ENCODE data around the gene LINGO3.

LINGO3 gene

GRCh38 chr19:2325281-2326046, 17.5 kb upstream of the LINGO3 start:
- no peak for DNase-seq

- no peak for DNase-seq
Measured at GRCh38 chr19:2324220-2324948, 16.4 kb upstream of the LINGO3 start.

GRCh38 chr19:2323707-2324106, 15.8 kb upstream of the LINGO3 start:
- no peak for DNase-seq

GRCh38 chr19:2321565-2322283, 13.8 kb upstream of the LINGO3 start:
- no peak for DNase-seq

- no peak for DNase-seq
Measured at GRCh38 chr19:2320939-2321338, 13.0 kb upstream of the LINGO3 start.

- no peak for DNase-seq
Measured at GRCh38 chr19:2320049-2320448, 12.1 kb upstream of the LINGO3 start.

DNA sequence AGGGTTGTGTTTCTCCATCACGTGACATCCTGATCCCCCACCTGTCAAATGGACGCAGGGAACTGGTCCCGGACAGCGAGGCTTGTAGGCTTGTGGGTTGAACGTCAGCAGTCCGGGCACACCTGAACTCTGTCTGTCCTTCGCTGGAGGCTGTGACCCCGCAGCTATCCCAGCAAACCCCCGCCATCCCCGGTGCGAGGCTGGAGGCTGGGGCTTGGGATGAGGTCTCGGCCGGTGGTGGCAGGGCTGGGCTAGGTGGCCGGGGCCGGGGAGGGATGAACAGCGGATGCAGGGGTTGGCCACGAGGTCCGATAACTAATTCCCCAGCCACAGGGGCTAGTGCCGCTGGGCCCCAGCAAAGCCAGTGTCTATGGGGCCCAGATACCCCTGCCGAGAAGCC, 11.6 kb upstream of the LINGO3 start:
- DNase-seq, result no peak

GRCh38 chr19:2318923-2319322, 11.0 kb upstream of the LINGO3 start:
- DNase-seq, result no peak

DNA sequence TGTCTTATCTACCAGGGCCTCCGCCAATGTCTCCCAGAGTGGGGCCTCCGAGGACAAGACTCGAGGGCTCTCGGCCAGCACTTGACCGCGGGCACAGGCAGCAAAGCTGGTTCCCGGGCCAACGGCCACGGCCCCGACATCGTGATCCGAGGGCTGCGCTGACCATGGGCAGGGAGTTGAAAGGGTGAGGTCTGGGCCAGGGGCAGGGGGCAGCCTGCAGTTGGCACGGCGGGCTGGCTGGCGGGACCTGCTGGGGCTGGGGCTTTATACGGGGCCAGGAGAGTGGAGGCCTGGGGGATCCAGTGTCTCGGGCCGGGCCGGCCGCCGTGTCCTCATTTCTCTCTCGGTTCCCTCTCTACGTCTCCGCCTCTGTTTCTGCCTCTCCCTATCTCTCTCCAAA, 9.8 kb upstream of the LINGO3 start:
- no peak for DNase-seq

- no peak for DNase-seq
Measured at GRCh38 chr19:2317300-2317699, 9.3 kb upstream of the LINGO3 start.

DNA sequence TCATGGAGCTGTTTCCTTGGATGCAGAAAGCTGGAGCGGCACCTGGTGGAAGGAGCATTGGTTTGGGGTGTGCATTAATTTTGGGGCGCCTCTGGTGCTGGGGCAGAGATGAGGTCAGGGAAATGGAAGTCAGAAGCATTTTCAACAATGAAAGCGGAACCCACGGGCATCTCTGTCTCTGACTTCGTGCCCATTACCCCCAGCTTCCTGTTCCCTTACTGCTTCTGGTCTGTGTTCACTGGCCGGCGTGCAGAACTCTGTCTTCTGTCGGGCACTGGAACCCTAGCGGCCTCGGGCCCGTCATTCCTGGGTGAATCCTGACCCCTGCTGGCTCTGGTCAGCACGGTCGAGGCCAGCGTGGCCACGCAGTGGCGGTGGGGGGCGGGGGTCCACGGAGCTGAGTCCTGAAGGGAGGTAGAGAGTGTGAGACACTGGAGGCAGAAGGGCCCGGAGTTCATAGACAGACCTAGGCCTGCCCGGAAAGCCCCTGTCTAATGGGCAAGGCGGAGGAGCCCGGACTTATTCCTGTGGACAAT, 7.9 kb upstream of the LINGO3 start:
- DNase-seq, result no peak

GRCh38 chr19:2315121-2315817, 7.3 kb upstream of the LINGO3 start:
- no peak for DNase-seq

DNA sequence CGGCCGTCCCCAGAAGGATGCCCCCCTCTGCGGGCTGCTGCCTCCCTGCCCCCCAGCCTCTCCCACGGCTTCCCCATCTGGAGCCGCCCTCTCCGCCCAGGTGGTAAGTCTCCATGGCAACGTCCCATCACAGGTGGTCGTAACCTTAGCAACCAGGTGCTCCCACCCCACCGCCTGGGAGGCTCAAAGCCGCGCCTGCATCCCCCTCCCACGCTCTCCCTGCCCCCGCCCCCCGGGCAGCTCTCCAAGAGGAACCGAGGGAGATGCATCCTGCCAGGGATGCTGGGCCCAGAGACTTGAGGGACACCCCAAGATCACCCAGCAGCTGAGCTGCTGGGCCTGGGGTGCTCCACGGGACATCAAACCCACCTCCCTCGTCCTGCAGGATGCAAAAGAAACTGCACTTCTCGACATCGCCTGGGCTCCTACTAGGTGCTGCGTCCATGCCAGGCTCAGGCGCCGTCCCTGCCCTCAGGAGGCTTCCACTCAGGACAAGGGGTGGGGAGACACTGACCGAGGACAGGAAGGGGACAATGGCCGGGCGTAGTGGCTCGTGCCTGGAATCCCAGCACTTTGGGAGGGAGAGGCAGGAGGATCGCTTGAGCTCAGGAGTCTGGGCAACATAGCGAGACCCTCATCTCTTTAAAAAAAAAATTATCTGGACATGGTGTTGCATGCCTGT, 5.0 kb upstream of the LINGO3 start:
- DNase-seq, result no peak

GRCh38 chr19:2311093-2311492, 3.1 kb upstream of the LINGO3 start:
- no peak for DNase-seq

- DNase-seq, result no peak
Measured at GRCh38 chr19:2309734-2310362, 1.9 kb upstream of the LINGO3 start.

GRCh38 chr19:2307518-2308012, 389 bp downstream of the LINGO3 start:
- no peak for DNase-seq

GRCh38 chr19:2306971-2307370, 983 bp downstream of the LINGO3 start:
- no peak for DNase-seq

DNA sequence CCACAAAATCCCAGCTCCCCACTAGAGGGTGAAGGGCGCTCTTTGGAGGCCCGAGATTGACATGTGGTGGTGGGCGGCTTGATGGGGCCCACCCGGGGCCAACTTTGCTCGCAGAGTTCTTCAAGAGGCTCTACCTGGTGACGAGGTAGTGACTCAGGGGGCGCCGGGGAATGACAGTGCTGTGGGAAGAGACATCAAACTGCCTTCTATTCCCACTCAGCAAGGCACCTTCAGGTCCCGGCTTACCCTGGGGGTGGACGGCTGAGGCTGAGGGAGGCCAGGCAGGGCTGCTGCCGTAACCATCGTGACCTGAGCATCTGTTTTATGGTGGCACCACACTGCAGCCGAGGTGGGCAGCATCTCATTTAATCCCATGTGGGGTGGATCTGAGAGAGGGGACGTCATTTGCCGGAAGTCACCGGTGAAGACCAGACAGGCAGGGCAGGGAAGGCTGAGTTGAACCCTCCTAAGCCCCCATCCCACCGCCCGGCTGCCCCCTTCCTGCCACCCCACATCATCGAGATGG, 1.6 kb downstream of the LINGO3 start:
- no peak for DNase-seq

- no peak for DNase-seq
Measured at GRCh38 chr19:2305452-2306280, 2.3 kb downstream of the LINGO3 start.

GRCh38 chr19:2303211-2303798, 4.6 kb downstream of the LINGO3 start:
- DNase-seq, result no peak
